Vagina (tissue), 2 donors: ENCODE results near the gene ABLIM2.

Experiments
- CTCF ChIP-seq, 3 experiments: fragments of 450-650 bp in 2 of 3; fragments of 200-600 bp in 1 of 3; sonication (generic) in 1 of 3; IDR thresholded peaks; one replicate each; pipeline ENCODE4 v1.5.1; 2017 to 2019; ENCODE audit warnings: antibody characterized with exemption in 3 of 3, mild to moderate bottlenecking in 2 of 3, moderate library complexity in 2 of 3
- POLR2A ChIP-seq, 2 donors: fragments of 450-650 bp; IDR thresholded peaks; one replicate each; pipeline ENCODE4 v1.6.1; 2017; ENCODE audit warnings: antibody characterized with exemption in 2 of 2, mild to moderate bottlenecking in 2 of 2, moderate library complexity in 2 of 2
- POLR2AphosphoS5 ChIP-seq, 2 donors: sonication (generic); formaldehyde crosslinking; IDR thresholded peaks; one replicate each; pipeline ENCODE4 v1.9.0; 2017; ENCODE audit warnings: antibody characterized with exemption in 2 of 2, mild to moderate bottlenecking in 2 of 2, low read depth in 1 of 2; ENCODE audit not compliant: insufficient read depth in 1 of 2

GRCh38 chr4:7924570-7924969, 234.0 kb downstream of the ABLIM2 start:
- TF ChIP-seq CTCF (IDR thresholded peaks at IDR 0.05) (no peak), POLR2AphosphoS5 (IDR thresholded peaks at IDR 0.05; ENCODE audit: insufficient read depth in 1 of 2, low read depth in 1 of 2) (no peak), POLR2A (IDR thresholded peaks at IDR 0.05) (no peak)
